Measurements from ENCODE around the gene PAPPA2. TPM values are rescaled to one million over a fixed set of nuclear protein-coding genes. Genes with fewer than 3 reads are reported as not detected.
"Not testable (repeated sequence)": the region's sequence is repeated elsewhere in the genome, so short reads cannot be mapped to it uniquely, and the experiment has no call there.

The PAPPA2 gene, protein sequence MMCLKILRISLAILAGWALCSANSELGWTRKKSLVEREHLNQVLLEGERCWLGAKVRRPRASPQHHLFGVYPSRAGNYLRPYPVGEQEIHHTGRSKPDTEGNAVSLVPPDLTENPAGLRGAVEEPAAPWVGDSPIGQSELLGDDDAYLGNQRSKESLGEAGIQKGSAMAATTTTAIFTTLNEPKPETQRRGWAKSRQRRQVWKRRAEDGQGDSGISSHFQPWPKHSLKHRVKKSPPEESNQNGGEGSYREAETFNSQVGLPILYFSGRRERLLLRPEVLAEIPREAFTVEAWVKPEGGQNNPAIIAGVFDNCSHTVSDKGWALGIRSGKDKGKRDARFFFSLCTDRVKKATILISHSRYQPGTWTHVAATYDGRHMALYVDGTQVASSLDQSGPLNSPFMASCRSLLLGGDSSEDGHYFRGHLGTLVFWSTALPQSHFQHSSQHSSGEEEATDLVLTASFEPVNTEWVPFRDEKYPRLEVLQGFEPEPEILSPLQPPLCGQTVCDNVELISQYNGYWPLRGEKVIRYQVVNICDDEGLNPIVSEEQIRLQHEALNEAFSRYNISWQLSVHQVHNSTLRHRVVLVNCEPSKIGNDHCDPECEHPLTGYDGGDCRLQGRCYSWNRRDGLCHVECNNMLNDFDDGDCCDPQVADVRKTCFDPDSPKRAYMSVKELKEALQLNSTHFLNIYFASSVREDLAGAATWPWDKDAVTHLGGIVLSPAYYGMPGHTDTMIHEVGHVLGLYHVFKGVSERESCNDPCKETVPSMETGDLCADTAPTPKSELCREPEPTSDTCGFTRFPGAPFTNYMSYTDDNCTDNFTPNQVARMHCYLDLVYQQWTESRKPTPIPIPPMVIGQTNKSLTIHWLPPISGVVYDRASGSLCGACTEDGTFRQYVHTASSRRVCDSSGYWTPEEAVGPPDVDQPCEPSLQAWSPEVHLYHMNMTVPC (N-terminal part only)
- under 1 TPM; 0.07 to 0.97 (median 0.14) TPM for total RNA-seq

DNA sequence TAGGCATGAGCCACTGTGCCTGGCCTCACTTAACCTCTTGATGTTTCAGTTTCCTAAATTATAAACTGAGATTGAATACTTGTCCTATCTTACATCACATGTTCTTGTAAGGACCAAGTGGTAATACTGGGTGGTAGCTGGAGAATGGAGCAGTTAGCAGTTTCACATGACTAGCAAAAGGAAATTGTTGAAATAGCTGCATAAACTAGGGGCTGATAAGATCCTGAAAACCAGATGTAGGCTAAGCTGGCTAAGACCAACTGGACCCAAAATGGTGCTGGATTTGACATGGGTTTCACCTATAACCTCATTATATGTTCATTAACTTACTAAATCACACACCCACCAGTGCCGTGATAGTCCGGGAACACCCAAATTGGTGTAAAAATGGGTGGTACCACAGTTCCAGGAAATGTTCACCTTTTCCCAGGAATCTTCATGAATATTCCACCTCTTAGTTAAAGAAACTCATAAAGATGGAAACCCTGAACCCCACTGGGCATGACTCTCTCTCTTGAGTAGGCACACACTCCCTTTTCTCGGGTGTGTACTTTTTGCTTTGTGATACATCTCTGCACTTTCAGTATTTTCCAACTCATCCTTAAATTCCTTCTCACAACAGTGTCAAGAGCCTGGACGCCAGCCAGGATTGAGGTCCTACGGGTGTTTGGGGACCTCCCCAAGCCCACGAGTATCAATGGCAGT, at the start of gene PAPPA2:
TSS of gene PAPPA2 (plus strand) at position 502 of the 705 bp plus-strand sequence. CDS start 93,148 bp downstream, outside the sequence.
- intact Hi-C loops (cut with DNase I; ENCODE audit: low total_unique reads) = no loop called here
- no peak for DNase-seq (ENCODE audit: low spot score in 2 of 2)
- WGBS, 2 donors = 75 to 77% methylated on average over 6 of the region's 6 CpGs

DNA sequence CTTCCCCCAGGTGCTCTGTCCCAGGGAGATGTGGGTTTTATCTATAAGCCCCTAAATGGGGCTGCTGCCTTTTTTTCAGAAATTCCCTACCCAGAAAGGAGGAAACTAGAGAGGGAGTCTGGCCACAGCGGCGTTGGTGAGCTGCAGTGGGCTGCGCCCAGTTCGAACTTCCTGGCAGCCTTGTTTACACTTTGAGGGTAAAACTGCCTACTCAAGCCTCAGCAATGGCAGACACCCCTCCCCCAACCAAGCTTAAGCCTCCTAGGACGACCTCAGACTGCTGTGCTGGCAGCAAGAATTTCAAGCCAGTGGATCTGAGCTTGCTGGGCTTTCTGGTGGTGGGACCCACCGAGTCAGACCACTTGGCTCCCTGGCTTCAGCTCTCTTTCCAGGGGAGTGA, 46.2 kb upstream of the PAPPA2 start:
- 46 to 69% methylated on average over 5 to 6 of the region's 6 CpGs for WGBS, 2 donors
- DNase-seq (ENCODE audit: low spot score in 2 of 2) = no peak
- no peak for TF ChIP-seq POLR2A (IDR thresholded peaks at IDR 0.05)
- TF ChIP-seq, protein P1, sequence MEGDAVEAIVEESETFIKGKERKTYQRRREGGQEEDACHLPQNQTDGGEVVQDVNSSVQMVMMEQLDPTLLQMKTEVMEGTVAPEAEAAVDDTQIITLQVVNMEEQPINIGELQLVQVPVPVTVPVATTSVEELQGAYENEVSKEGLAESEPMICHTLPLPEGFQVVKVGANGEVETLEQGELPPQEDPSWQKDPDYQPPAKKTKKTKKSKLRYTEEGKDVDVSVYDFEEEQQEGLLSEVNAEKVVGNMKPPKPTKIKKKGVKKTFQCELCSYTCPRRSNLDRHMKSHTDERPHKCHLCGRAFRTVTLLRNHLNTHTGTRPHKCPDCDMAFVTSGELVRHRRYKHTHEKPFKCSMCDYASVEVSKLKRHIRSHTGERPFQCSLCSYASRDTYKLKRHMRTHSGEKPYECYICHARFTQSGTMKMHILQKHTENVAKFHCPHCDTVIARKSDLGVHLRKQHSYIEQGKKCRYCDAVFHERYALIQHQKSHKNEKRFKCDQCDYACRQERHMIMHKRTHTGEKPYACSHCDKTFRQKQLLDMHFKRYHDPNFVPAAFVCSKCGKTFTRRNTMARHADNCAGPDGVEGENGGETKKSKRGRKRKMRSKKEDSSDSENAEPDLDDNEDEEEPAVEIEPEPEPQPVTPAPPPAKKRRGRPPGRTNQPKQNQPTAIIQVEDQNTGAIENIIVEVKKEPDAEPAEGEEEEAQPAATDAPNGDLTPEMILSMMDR (IDR thresholded peaks at IDR 0.05) = no peak
- intact Hi-C loops (cut with DNase I; ENCODE audit: low total_unique reads) = no loop called here
- H3K4me3 ChIP-seq (ENCODE audit: low read depth, poor library complexity, severe bottlenecking) = no peak overlapping the region

More for the DNA sequence above, at the start of gene PAPPA2:
- no peak within 1 kb of the TSS for H3K4me3 ChIP-seq (ENCODE audit: low read depth, poor library complexity, severe bottlenecking)
- TF ChIP-seq POLR2A (IDR thresholded peaks at IDR 0.05) = no peak
- TF ChIP-seq, protein P1 (IDR thresholded peaks at IDR 0.05) = no peak

DNA sequence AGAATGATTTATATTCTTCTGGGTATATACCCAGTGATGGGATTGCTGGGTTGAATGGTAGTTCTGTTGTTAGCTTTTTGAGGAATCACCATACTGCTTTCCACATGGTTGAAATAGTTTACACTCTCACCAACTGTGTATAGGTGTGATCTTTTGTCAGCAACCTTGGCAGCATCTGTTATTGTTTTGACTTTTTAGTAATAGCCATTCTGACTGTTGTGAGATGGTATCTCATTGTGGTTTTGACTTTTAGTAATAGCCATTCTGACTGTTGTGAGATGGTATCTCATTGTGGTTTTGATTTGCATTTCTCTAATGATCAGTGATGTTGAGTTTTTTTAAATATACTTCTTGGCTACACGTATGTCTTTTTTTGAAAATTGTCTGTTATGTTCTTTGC, 43.4 kb upstream of the PAPPA2 start:
- DNase-seq (ENCODE audit: low spot score in 2 of 2); H3K4me3 ChIP-seq (ENCODE audit: low read depth, poor library complexity, severe bottlenecking); intact Hi-C loops (cut with DNase I; ENCODE audit: low total_unique reads): not testable (repeated sequence)
- WGBS, 2 donors = 52 to 89% methylated on average over 1 of the region's 1 CpG

DNA sequence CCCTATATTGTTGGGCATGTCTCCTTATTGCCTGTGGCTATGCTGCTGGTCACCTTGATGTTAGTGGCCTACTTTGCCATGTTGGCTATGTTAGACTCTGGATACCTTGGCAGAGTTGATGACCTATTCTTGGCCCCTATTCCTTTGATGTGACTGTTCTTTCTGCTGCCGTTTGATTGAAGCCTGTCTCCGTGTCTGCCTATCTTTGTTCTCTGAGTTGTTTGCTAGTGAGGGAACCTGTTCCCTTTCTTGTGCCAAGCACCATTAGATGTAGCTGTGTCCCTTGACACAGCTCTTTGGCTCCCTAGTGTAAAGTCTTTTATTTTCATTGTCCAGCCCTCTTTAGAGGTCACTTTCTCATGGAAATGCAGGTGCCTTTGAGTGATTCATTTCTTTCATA, 28.7 kb upstream of the PAPPA2 start:
- DNase-seq (ENCODE audit: low spot score in 2 of 2) = no peak
- TF ChIP-seq POLR2A (IDR thresholded peaks at IDR 0.05) = no peak
- TF ChIP-seq, protein P1 (IDR thresholded peaks at IDR 0.05) = no peak
- intact Hi-C loops (cut with DNase I; ENCODE audit: low total_unique reads) = no loop called here
- H3K4me3 ChIP-seq (ENCODE audit: low read depth, poor library complexity, severe bottlenecking) = no peak overlapping the region
- 69 to 78% methylated on average over 2 of the region's 2 CpGs for WGBS, 2 donors

DNA sequence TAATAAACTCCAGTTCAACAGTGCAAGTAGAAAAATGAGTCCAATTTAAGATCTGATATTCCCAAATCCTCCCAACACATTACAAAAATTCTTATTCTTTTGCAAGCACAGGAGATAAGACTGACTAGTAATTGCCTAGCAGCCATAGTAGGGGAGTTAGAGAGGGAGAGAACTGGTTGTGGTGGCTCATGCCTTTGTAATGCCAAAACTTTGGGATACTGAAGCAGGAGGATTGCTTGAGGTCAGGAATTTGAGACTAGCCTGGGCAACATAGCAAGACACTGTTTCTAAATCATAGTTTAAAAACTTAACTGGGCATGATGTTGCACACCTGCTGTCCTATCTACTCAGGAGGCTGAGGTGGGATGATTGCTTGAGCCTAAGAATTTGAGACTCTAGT, 26.7 kb upstream of the PAPPA2 start:
- no peak for TF ChIP-seq POLR2A (IDR thresholded peaks at IDR 0.05)
- TF ChIP-seq, protein P1 (IDR thresholded peaks at IDR 0.05) = no peak
- no peak for DNase-seq (ENCODE audit: low spot score in 2 of 2)
- H3K4me3 ChIP-seq (ENCODE audit: low read depth, poor library complexity, severe bottlenecking) = no peak overlapping the region
- intact Hi-C loops (cut with DNase I; ENCODE audit: low total_unique reads) = no loop called here

Data from lower leg skin (tissue), 4 donors.